ENCODE data around the gene TRAK1.

The TRAK1 gene

DNA sequence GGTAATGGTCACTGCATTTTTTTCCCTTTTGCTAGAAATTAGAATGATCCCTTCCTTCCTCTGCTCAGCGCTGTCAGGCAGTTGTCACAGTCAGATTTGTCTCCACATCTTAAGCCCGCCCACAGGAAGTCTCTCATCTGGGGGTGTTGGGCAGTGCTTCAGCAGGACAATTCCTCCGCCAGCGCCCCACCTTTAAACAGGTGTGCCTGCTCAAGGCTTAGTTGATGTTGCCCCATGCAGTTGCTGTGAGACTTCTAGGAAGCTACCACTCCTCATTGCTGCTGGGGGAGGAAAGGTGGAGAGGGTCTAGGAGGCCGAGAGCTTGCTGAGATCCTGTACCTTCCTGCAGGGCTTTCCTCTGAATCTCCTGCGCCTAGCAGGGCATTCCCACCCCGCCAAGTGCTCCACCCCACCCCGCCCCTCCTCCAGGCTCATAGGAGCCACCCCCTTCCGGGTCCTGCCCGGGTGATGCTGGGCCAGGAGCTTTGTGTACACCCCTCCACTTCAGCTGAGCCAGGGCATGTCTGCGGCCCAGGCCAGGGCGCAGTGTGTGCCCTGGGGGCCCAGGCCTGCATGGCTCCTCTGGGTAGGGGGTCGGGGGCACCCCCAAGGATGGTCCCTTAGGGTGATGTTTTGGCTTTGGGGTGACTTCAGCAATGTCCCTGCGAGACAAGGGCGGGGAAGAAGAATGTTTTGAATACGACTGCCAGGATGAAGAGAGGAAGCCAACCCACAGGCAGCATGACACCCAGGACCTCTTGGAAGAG lies 68.7 kb downstream of the TRAK1 start:
- DNase-seq = peak; percentile 28

DNA sequence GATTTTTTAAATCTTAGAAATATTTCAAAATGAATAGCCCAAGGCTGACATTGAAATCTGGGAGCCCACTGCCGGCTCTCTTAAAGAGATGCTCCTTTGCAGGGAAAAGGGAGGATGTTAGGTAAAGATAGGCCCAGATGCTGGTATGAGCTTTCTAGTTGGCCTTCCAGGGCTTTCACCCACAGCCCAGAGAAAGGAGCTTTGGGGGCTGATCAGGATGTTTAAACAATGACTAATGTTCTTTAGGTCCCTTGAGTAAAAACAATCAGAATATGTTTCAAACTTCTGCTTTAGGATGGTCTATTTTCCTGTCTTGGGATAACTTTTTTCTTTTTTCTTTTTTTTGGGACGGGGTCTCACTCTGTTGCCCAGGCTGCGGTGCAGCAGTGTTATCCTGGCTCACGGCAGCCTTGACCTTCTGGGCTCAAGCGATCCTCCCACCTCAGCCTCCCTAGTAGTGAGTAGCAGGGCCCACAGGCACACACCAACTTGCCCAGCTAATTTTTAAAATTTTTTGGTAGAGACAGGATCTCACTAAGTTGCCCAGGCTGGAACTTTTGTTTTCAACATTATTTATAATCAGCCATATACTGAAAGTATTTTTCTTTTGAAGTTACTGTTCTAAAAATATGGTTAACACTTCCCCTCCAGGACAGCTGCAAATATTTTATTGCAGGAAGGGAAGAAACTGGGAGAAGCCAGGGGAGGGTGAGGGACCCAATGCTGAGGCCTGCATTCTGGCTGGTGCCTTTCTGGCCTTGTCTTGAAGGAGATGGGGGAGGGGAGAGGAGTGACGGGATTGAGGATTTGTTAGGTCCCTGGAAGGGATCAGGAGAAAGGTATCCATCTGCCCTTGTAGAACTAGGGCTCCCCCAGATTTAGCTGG lies 70.1 kb downstream of the TRAK1 start:
- DNase-seq = no peak

DNA sequence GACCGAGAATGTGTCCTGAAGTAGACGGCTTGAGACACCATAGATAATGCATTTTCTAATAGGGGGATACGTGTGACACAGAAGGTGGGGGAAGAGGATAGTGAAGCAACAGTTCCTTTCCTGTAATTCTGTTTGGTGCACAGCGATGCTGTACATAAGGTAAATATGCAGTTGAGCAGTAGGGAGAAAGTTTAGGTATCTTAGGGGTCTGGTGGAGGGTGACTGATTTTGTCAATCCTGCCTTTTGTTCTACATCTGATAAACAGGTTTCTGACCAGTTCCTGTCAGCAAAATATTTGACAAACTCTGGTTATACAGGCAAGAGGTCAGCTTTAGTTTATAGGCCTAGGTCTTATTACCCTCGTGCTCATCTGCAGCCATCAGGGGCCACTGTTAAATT lies 71.3 kb downstream of the TRAK1 start:
- no peak for DNase-seq

DNA sequence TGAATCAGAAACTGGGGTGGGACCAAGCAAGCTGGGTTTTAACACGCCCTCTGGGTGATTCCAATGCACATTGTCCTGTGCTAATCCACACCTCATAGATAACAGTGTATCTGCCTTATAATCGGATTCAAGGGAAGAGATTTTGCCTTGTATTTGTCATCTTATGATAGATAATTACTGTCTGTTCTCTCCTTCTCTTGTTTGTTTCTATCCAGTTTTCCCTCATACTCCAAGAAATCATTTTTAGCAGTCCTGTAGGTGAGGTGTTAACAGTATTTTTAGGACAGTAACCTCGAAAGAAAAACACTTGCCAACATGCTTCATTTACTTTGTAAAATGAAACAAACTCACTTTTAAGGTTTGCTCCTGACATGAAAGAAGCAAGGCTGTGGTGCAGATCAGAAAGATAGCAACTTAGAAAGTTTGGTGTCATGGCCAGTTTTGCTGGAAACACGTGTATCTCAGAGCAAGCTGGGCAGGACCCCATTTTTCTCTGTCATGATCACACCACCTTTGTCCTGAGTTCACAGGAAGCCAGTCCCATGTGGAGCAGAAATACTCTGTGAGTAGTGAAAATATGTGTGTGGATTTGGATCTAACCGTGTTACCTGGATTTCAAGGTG lies 72.6 kb downstream of the TRAK1 start:
- DNase-seq = no peak

DNA sequence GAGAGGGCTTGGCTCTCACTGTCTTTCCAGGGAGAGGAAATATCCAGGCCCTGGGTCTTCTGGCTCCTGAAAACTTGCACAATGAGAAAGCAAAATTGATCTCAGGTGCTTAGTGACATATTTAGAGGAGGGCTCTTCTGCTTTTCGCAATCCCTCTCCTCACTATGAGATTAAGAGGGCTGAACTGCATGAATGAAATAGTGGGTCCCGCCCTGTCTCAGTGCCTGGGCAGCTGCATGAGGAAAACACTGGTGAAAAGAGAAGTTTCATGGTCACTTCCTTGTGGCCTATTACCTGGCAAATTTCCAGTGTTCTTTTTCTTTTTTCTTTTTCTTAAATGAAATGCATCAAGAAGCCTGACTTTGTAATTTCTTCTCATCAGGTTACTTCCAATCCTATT lies 73.5 kb downstream of the TRAK1 start:
- DNase-seq = no peak

DNA sequence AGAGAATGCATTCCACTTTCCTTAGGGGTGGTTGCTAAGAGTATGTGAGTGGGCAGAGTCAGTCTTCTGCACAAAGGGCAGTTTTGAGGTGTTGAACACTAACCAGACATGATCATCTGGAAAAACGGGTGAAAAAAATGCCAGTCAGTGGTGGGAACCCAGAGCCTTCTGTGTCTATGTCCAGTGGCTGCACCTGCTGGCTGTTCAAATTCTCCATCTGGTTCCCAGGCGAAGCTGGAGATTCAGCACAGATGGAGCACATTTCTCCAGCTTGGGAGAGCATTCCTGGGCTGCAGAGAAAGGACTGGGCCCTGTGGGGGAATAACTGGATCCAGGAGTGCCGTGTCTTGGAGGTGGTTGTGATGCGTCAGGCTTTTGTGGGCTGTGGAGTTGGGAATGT lies 74.1 kb downstream of the TRAK1 start:
- no peak for DNase-seq

DNA sequence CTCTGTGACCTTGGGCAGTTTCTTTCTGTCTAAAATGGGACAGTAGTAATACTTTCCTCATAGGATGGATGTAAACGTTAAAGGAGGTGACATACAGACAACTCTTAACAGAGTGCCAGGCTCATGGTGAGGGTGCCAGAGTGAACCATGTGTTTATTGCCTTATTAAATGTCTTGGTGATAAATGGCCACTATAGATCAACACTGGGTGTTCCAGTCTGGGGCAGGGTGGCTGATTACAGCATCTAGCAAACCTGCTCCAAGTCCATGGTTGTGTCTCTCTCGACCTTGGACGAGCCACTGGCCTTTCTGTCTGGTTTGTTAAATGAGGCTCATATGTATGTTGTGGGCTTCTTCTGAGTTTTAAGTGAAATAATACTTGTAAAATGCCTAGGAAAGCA lies 75.1 kb downstream of the TRAK1 start:
- DNase-seq = no peak

DNA sequence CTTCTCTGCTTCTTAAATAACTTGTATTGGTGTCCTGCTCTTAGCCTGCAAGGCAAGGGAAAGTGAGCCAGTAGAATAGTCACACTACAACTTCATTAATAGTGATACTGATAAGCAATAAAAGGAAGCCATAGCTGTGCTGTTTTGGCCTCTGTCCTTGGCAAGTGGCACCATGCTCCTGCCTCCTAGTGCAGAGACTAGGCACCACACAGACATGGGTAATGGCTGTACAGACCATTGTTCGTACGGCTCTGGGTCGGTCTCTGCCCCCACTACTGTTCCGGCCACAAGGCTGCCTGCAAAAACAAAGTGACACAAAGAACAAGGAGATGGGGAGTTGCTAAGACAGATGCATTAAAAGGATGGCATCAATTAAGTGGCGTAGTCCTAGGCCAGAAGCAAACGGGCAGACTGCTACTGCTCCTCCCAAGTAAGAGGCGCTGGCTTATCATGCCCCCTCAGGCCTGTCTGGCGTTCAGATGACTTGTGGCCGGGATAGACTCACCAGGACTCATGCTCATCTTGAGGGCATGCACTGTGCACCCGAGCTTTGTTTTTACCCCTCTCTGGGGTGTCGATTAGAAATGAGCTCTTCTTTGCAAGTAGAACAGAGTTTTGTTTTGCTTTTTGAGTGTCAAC lies 75.6 kb downstream of the TRAK1 start:
- no peak for DNase-seq

DNA sequence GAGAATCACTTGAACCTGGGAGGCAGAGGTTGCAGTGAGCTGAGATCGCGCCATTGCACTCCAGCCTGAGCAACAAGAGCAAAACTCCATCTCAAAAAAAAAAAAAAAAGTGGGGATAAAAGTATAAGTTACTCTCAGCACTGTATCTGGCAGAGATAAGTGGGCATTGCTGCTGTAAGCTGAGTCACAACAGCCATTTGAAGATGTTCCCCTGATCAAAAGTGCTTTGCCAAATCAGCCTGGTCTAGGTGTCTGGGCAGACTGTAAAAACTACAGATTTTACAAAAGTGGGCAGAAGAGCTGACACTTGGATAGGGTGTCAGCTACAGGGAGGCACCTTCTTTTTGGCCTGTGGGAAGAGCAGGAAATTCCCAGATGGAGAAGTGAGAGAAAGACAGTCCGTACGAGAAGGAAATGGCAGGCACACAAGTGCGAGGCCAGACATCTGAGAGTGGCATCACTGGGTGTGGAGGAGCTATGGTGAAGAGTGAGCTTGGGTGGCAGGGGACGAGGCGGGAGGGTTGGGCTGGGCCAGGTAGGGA lies 78.5 kb downstream of the TRAK1 start:
- DNase-seq = no peak

DNA sequence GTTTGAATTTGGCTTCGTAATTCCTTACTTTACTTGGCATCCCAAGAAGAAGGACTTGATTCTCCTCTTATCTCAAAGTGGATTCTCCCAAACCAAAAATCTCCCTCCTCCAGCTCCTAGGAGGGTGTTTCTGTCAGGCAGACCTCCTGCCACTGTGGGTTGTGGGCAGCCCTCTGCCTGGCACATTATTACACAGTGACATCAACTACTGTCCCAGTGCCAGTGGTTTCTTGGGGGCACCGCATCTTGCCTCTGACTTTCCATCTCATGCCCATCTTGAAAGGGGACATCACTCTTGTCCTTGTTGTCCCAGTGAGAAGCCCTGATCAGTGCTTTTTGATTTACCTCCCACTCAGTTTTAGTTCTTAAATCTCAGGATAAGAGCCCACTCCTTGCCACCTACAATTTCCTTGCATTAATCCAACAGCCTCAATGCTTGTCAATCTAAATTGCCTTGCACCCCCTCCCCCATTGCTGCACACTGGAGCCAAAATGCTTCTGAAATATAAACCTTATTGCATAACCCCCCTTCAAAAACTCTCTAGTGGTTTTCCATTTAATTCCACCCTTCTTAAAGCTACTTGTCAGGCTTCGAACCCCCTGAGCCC lies 81.0 kb downstream of the TRAK1 start:
- no peak for DNase-seq

DNA sequence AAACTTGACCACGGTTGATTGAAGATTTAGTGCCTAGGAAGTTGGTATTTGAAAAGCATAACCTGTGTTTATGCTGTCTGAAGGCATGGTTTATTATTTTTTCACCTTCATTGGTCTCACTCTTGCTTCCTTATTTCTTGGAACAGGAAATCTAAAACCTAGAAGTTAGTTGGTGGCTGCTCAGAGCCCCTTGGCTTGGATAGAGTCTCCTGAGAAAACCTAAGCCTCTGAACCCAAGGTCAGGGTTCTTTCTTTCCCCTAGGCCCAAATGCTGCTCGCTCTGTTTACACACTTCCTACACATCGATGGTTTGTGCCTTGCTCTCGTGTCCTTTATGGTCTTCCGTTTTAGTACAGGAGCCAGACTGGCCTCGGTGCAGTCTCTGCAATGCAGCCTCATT lies 82.2 kb downstream of the TRAK1 start:
- no peak for DNase-seq

DNA sequence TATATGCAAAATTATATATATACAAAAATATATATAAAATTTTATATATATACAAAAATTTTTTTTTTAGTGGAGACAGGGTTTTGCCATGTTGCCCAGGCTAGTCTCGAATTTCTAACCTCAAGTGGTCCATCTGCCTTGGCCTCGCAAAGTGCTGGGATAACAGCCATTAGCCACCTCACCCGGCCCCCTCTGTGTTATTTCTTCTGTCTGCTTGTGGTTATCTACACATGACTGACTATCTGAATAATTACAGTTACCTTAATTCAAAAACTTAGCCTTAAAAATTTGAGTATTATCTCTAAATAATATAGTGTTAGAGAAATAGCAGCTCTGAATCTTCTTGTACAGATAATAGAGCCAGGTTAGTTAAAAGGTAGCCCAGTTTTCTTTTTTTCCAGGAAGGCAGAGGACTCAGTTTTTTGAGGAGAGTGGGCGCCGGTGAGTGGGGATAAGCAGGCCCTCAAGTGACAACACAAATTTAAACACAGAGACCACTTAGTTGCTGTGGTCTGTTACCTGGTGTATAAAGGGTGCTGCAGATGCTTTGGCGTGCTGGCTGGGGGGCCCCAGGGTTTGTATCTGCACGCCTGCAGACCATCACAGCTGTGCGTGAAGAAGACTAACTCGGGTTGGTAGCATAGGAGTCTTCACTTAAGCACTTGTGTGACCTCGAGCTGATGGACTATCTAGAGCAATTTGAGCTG lies 83.7 kb downstream of the TRAK1 start:
- no peak for DNase-seq

DNA sequence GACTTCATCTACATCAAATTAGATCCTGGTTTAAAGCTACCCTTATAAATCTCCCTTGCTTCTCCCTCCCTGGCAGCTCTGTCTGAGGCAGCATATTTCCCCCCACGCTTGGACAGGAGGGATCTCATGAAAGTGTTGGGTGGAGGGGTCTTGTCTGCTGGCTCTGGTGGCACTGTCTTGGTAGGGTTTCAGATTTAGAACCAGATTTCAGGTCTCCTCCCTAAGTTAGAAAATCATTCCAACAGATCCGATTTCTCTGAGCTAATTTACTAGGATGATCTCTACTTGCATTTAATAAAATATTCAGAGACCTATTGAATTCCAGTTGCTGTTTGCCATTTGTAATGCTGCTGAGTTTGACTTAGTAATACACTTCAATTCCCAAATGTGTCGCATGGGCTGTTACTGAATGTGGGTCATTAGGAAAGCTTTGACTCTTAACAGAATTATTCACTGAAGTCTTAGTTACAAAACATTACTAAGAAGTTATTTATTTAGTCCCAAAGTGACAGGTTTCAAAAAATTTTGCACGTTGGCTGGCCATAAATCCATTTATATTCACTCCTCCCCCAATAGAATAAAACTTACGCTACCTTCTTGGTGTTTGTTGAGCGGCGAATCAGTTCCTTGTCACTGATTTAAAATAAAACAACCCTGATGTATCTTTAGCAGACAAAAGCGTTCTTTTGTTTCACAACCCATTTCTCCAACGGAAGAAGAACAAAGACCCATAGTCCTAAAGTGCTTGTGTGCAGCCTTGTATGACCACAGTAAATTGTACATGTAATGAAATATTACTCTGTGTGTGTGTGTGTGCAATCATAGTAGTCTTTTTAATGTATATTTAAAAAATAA lies 84.5 kb downstream of the TRAK1 start:
- DNase-seq = no peak

DNA sequence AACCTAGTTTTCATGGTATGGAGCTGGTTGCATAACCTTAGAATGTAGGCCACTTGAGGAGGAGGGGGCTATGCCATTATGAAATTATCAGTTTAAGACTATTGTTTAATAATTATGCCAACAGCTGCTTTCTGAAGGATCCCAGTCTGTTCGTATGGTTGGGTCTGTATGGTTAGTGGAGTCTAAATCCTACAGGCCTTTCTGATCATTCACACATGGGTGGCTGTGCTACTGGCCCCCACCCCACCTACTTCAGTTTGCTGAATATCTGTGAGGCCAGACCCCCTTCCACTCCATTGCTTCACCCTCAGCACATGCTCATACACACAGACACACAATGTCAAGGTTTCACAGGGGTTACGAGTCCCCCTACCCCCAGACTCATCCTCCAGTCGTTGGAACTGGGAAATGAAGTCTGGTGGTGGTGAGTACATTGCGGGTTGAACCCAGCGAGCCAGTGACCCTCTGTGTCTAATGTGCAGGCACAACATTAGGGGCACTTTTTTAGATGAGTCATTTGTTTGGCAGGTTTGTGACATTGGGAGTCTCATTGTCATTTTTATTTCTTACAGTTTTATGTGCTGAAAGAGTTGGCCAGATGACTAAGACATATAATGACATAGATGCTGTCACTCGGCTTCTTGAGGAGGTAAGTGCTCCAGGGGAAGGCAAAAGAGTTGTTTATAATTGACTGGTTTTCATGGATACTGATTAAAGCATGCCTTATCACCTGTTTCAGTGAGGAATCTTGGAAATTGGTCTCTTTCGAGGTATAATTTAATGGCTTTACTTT lies 85.3 kb downstream of the TRAK1 start:
- no peak for DNase-seq

DNA sequence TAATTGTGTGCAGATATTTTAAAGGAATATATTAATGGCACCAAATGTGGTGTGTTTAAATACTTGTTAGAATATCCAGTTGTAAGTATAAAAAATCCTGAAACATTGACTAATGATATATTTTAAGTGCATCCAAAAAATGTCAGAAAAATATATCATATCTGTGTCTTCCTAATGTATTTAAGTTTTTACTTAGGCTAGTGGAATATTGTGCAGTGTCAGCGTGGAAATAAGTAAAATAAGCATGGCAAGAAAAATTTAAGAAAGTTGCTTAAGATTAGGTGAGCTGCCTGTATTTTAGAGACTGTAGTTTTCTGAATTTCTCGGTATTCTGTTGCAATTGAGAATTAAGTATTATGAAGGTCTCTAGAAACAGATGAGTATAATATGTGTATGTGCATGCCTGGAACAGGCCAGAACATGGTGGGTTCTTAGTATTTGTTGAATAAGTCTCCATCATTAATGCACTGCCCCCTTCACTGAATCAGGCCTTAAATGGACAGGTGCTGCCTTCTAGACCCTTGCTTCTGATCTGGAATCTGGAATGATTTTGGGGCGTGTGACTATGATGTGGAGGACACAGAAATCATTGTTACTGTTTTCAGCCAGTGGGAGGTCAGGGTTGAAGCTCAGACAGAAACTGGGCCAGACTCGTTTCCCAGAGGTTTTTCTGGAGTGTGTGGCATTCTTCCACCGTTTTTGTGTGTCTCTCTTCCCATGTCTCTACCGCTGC lies 86.1 kb downstream of the TRAK1 start:
- DNase-seq = no peak

DNA sequence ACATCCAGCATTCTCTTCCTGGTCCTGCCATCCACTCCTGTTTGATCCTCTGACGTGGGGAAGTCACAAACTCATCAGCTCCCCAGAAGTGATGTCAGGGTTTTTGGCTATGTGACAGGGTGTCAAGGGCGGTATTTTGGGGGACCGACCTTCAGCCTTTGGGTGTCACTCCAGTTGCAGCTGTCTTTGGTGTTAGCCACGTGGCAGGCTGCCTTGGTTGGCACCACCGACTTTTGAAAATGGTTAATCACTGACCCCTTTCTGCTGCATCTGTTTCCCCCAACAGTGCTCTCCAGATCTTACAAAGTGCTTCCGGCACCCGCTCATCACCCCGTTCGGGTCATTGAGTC lies 86.6 kb downstream of the TRAK1 start:
- DNase-seq = no peak

DNA sequence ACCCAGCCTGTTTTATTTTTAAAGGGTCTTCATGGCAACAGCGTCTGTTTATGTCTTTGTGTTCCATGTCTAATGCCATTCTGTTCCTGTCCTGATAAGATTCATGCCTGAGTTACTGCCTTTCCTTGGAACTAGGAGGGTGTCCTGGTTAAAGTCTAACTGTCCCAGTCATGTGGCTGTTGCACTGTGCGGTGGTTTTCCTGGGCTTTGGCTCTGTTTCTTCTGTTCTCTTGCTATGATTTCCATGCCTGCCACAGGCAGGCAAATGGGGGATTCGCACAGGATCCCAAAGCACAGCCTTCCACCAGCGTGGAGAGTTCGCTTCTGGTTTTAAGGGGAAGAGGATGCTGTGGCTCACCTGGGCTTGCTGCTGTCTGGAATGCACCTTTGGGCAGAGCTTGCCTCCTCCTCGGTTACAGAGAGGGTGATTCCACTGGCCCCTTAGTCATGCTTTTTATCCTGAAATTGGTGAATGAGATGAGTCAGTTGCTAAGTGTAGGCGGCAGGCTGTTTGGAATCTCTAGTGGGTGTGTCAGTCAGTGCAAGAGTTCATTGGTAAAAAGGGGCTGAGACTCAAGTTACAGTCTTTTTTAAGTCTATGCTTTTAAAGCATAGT lies 88.1 kb downstream of the TRAK1 start:
- no peak for DNase-seq

DNA sequence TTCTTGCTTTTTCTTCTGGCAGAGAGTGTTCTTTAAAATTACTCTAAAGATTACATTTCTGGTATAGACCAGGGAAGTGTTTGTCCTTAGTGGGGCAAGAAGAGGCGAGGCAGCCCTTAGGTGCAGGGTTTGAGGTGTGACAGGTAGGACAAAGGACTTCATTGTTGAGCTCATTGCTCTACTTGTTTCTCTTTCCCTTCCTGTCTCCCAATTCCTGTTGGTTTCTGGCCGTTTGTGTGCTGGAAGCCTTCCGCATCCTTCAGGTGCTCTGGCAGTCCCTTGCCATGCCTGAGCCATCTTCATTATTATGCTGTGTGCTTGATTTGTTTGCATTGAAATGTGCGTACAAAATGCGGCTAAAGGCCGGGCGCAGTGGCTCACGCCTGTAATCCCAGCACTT lies 89.7 kb downstream of the TRAK1 start:
- no peak for DNase-seq

DNA sequence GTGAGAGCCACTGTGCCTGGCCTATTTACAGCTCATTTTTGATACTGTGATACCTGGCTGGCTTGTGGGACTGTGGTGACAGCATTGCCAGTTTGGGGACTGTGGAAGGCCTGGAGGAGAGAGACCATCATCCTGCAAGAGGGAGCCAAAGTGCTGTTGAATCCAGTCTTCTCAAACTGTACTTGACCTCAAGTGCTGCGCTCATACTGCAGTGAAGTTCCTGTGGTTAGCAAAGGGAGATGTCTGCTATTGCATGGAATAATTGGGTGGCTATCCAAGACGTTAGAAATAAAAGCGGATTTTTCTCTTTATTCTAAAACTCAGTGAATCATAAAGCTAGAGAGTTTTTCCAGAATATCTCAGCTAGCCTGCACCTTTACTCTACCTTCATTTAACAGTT lies 91.4 kb downstream of the TRAK1 start:
- DNase-seq = no peak

Data from CD4-positive, alpha-beta T cell treated with Interleukin-4 for 4 hours (primary cell).